Activated naive CD8-positive, alpha-beta T cell treated with anti-CD3 and anti-CD28 coated beads for 36 hours (primary cell): Measurements from ENCODE around the gene GK2. TPM values are rescaled to one million over a fixed set of nuclear protein-coding genes. Genes with fewer than 3 reads are reported as not detected.

Experiments used
- DNase-seq: peaks from one replicate; pipeline ENCODE4 v3.0.0; 2021
- H3K27ac Mint-ChIP-seq: one replicate; pipeline ENCODE4 v1.8.0; 2022; ENCODE audit warnings: mild to moderate bottlenecking, moderate library complexity, mixed read lengths
- H3K27me3 Mint-ChIP-seq: one replicate; pipeline ENCODE4 v1.8.0; 2022; ENCODE audit warnings: mild to moderate bottlenecking, mixed read lengths
- H3K36me3 Mint-ChIP-seq: one replicate; pipeline ENCODE4 v1.8.0; 2021; ENCODE audit warnings: mild to moderate bottlenecking, mixed read lengths
- H3K4me1 Mint-ChIP-seq: one replicate; pipeline ENCODE4 v1.8.0; 2021; ENCODE audit warnings: mixed read lengths
- H3K4me3 Mint-ChIP-seq: one replicate; pipeline ENCODE4 v1.8.0; 2022; ENCODE audit warnings: mild to moderate bottlenecking, moderate library complexity, mixed read lengths
- H3K9me3 Mint-ChIP-seq: one replicate; pipeline ENCODE4 v1.8.0; 2022; ENCODE audit warnings: mixed read lengths
- total RNA-seq, 2 experiments: library from RNA; stranded (reverse); gene quantifications; one replicate each; pipeline ENCODE4 v1.2.3, GENCODE V29; 2021

GK2 gene
- not detected for total RNA-seq

GRCh38 chr4:79408063-79408462 is at the start of gene GK2:
Gene GK2, minus strand, starts transcription at chr4:79408228. Its CDS starts 28 bp downstream, at chr4:79408200.
- Mint-ChIP-seq H3K4me1 (no peaks in the 10 kb centered on the region), H3K36me3 (no peaks in the 10 kb centered on the region), H3K27ac (no peak within 1 kb of the TSS), H3K4me3 (no peak within 1 kb of the TSS), H3K9me3 (no peaks in the 10 kb centered on the region), H3K27me3 (peaks cover 8% of the 10 kb centered on the region)
- DNase-seq = no peak

- no peaks in the 10 kb centered on the region for H3K4me1 Mint-ChIP-seq
- no peak overlapping the region for H3K27ac Mint-ChIP-seq
- H3K4me3 Mint-ChIP-seq = no peak overlapping the region
- no peaks in the 10 kb centered on the region for H3K36me3 Mint-ChIP-seq
- DNase-seq = no peak
- H3K9me3 Mint-ChIP-seq = no peaks in the 10 kb centered on the region
- H3K27me3 Mint-ChIP-seq = no peaks in the 10 kb centered on the region
Measured at GRCh38 chr4:79455216-79455615, 47.2 kb upstream of the GK2 start.

- H3K27ac Mint-ChIP-seq = no peak overlapping the region
- no peaks in the 10 kb centered on the region for H3K9me3 Mint-ChIP-seq
- H3K4me3 Mint-ChIP-seq = no peak overlapping the region
- H3K36me3 Mint-ChIP-seq = no peaks in the 10 kb centered on the region
- DNase-seq = no peak
- H3K27me3 Mint-ChIP-seq = no peaks in the 10 kb centered on the region
- H3K4me1 Mint-ChIP-seq = no peaks in the 10 kb centered on the region
Measured at GRCh38 chr4:79454656-79455055, 46.6 kb upstream of the GK2 start.

DNA sequence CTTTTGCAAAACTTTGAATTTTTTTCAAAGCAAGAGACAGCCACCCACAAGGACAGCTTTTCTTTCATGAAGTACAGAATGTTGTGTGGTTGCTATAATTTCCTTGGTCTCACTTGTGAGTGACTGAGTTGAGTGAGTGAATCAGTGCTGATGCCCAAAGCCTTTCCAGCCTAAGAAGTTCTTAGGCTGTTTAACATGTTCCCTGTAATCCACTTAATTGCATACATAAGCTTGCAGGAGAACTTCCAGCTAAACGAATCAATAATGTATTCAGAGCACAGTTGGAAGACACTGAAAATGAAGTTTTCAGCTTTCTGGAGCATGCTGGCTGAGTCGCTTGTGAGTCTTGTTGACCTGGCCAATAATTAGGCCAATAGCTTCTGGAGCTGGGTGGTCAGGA is 42.0 kb upstream of the GK2 start:
- H3K36me3 Mint-ChIP-seq = no peaks in the 10 kb centered on the region
- no peaks in the 10 kb centered on the region for H3K27me3 Mint-ChIP-seq
- no peaks in the 10 kb centered on the region for H3K4me1 Mint-ChIP-seq
- no peak overlapping the region for H3K27ac Mint-ChIP-seq
- no peak overlapping the region for H3K4me3 Mint-ChIP-seq
- H3K9me3 Mint-ChIP-seq = no peaks in the 10 kb centered on the region
- no peak for DNase-seq

GRCh38 chr4:79446145-79446544 is 38.1 kb upstream of the GK2 start:
- DNase-seq = no peak
- no peak overlapping the region for H3K27ac Mint-ChIP-seq
- H3K4me3 Mint-ChIP-seq = no peak overlapping the region
- H3K4me1 Mint-ChIP-seq = no peaks in the 10 kb centered on the region
- H3K36me3 Mint-ChIP-seq = no peaks in the 10 kb centered on the region
- H3K9me3 Mint-ChIP-seq = no peaks in the 10 kb centered on the region
- H3K27me3 Mint-ChIP-seq = peaks cover 3% of the 10 kb centered on the region

GRCh38 chr4:79445371-79445781 is 37.3 kb upstream of the GK2 start:
- H3K4me3 Mint-ChIP-seq = no peak overlapping the region
- H3K27me3 Mint-ChIP-seq = peaks cover 3% of the 10 kb centered on the region
- H3K4me1 Mint-ChIP-seq = no peaks in the 10 kb centered on the region
- no peaks in the 10 kb centered on the region for H3K9me3 Mint-ChIP-seq
- no peaks in the 10 kb centered on the region for H3K36me3 Mint-ChIP-seq
- DNase-seq = no peak
- no peak overlapping the region for H3K27ac Mint-ChIP-seq

GRCh38 chr4:79442422-79442821 is 34.4 kb upstream of the GK2 start:
- Mint-ChIP-seq H3K27ac (no peak overlapping the region), H3K27me3 (peaks cover 10% of the 10 kb centered on the region), H3K9me3 (no peaks in the 10 kb centered on the region), H3K36me3 (no peaks in the 10 kb centered on the region), H3K4me3 (no peak overlapping the region), H3K4me1 (no peaks in the 10 kb centered on the region)
- no peak for DNase-seq

- Mint-ChIP-seq H3K9me3 (no peaks in the 10 kb centered on the region), H3K36me3 (no peaks in the 10 kb centered on the region), H3K4me3 (no peak overlapping the region), H3K27me3 (peaks cover 10% of the 10 kb centered on the region), H3K27ac (no peak overlapping the region), H3K4me1 (no peaks in the 10 kb centered on the region)
- no peak for DNase-seq
Measured at GRCh38 chr4:79439489-79439888, 31.5 kb upstream of the GK2 start.

DNA sequence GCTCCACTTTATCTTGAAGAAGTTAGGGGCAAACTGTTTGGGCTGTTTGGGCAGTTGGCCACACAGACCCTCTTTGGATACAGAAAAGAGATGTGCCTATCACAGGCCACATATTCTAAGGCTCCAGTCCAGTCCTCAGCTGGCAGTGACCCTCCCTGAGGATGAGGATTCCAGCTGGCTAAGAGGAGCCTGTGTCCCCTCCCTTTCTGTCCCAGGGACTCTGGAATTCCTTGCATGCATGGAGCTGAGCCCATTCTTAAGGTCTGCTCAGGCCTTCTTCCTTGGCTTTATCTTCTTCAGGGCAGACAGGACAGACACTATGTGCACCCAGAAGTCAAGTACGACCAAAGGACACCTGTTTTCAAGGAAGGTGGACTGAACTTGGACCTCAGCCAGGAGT is 23.8 kb upstream of the GK2 start:
- no peaks in the 10 kb centered on the region for H3K27me3 Mint-ChIP-seq
- no peak for DNase-seq
- H3K27ac Mint-ChIP-seq = no peak overlapping the region
- no peaks in the 10 kb centered on the region for H3K36me3 Mint-ChIP-seq
- no peaks in the 10 kb centered on the region for H3K4me1 Mint-ChIP-seq
- no peaks in the 10 kb centered on the region for H3K9me3 Mint-ChIP-seq
- no peak overlapping the region for H3K4me3 Mint-ChIP-seq

DNA sequence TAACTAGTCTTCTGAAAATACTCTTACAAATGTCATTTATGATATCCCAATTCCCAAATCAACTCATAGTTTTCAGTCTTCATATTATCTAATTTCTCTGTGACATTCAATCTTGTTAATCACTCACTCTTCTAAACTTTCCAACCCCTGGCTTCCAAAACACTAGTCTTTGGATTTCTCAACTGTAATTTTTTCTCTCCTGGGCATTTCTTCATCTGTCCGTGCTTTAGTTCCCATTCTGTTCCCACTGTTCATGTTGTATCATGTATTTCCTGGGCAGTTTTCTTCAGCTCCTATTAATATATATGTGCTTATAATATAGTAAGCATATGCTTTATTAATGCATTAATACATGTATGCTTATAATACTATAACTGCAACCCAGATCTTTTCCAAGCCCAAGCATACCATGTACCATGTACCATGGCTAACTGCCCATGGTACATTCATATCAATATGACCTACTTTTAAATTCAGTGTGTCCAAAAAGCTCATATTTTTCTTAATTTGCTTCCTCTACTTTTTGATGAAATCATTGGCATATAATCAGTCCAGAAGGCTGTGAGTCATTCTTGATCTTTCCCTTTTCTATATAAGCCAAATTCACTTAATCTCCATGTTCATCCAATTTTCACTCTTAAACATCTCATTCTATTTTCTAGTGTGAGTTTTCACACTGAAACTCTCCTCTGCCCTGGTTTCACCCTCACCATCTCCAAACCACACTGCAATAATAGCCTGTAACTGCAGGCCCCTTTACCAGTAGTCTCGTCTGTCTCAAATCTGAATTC is 21.3 kb upstream of the GK2 start:
- H3K9me3 Mint-ChIP-seq = no peaks in the 10 kb centered on the region
- no peak overlapping the region for H3K4me3 Mint-ChIP-seq
- no peaks in the 10 kb centered on the region for H3K27me3 Mint-ChIP-seq
- no peak for DNase-seq
- H3K36me3 Mint-ChIP-seq = no peaks in the 10 kb centered on the region
- no peaks in the 10 kb centered on the region for H3K4me1 Mint-ChIP-seq
- no peak overlapping the region for H3K27ac Mint-ChIP-seq

DNA sequence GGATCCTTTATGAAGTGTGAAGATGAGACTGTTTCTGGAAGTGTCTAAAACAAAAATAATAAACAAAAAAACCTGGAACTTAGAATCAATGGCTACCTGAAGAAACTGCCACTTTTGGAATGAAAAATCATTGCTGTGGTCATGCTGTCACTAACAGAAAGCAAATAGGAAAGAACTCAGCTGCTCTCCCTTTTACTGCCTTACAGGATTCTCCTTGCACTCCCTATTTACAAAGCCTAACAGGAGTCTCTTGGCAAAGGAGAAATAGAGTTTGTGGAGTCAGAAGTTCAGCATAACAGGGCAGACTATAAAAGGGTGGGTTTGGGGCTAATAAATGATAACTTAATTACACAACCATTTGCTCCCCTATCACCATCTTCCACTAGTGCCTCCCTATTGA is 19.0 kb upstream of the GK2 start:
- Mint-ChIP-seq H3K27ac (no peak overlapping the region), H3K27me3 (no peaks in the 10 kb centered on the region), H3K4me3 (no peak overlapping the region), H3K36me3 (no peaks in the 10 kb centered on the region), H3K4me1 (no peaks in the 10 kb centered on the region), H3K9me3 (no peaks in the 10 kb centered on the region)
- DNase-seq = no peak

DNA sequence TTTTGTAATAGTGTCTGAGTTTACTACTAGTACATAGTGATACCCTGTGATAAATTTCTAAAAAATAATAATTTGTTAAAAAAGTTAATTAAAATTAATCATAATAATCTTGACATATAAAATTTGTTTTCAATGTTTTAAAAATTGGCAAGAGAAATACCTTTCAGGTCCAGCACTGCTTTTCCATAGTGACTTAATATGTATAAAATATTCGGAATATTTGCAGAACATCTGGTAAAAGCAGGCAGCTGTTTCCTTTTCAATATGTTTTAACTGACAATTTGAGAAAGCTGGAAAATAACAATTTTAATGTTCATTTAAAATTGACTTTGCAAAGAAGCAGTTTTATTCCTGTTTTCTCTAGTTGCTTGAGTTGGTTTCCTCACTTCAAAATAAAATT is 17.6 kb upstream of the GK2 start:
- Mint-ChIP-seq H3K36me3 (no peaks in the 10 kb centered on the region), H3K4me3 (no peak overlapping the region), H3K9me3 (no peaks in the 10 kb centered on the region), H3K4me1 (no peaks in the 10 kb centered on the region), H3K27ac (no peak overlapping the region), H3K27me3 (no peaks in the 10 kb centered on the region)
- DNase-seq = no peak

DNA sequence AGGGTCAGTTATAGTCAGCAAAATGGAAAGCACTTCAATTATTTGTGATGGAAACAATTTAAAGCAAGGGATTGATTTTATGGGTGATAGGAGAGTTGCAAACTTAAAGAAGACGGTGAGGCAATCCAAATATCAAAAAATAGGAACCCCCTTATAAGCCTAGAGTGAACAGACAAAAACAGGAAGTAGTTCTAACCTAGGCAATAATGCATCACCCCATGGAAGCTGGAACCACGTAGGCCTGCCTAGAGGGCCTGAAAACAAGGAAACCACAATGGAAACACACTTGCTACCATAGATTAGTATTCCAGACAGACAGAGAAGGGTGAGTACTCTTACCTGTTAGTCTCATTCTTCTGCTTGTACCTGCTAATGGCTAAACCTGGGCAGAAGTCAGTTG is 13.5 kb upstream of the GK2 start:
- H3K9me3 Mint-ChIP-seq = peaks cover 5% of the 10 kb centered on the region
- H3K4me3 Mint-ChIP-seq = no peak overlapping the region
- H3K36me3 Mint-ChIP-seq = no peaks in the 10 kb centered on the region
- DNase-seq = no peak
- H3K27me3 Mint-ChIP-seq = no peaks in the 10 kb centered on the region
- H3K4me1 Mint-ChIP-seq = no peaks in the 10 kb centered on the region
- H3K27ac Mint-ChIP-seq = no peak overlapping the region

- no peak overlapping the region for H3K4me3 Mint-ChIP-seq
- peaks cover 1% of the 10 kb centered on the region for H3K9me3 Mint-ChIP-seq
- no peaks in the 10 kb centered on the region for H3K36me3 Mint-ChIP-seq
- no peak for DNase-seq
- H3K27me3 Mint-ChIP-seq = no peaks in the 10 kb centered on the region
- no peak overlapping the region for H3K27ac Mint-ChIP-seq
- no peaks in the 10 kb centered on the region for H3K4me1 Mint-ChIP-seq
Measured at GRCh38 chr4:79413886-79414285, 5.9 kb upstream of the GK2 start.

- Mint-ChIP-seq H3K4me1 (no peaks in the 10 kb centered on the region), H3K36me3 (no peaks in the 10 kb centered on the region), H3K27ac (no peak overlapping the region), H3K27me3 (no peaks in the 10 kb centered on the region), H3K4me3 (no peak overlapping the region), H3K9me3 (no peaks in the 10 kb centered on the region)
- no peak for DNase-seq
Measured at GRCh38 chr4:79413032-79413885, 5.2 kb upstream of the GK2 start.

GRCh38 chr4:79404666-79405065 is 3.4 kb downstream of the GK2 start:
- Mint-ChIP-seq H3K4me3 (no peak overlapping the region), H3K9me3 (no peaks in the 10 kb centered on the region), H3K36me3 (no peaks in the 10 kb centered on the region), H3K27me3 (peaks cover 8% of the 10 kb centered on the region), H3K4me1 (no peaks in the 10 kb centered on the region), H3K27ac (no peak overlapping the region)
- DNase-seq = no peak
